GM12892 (cell line): ENCODE results near the gene RABGEF1. TPM values are rescaled to one million over a fixed set of nuclear protein-coding genes. Genes with fewer than 3 reads are reported as not detected.
"Not testable (repeated sequence)": the region's sequence is repeated elsewhere in the genome, so short reads cannot be mapped to it uniquely, and the experiment has no call there.

Experiments
- DNase-seq: peaks from one replicate; pipeline ENCODE4 v3.0.0; 2011; ENCODE audit not compliant: insufficient read length
- FAIRE-seq: peaks from 2 replicates; lab custom pipeline; 2011; peaks lifted over from hg19 to GRCh38; lab: Jason Lieb, UNC
- POLR2A ChIP-seq: IDR thresholded peaks from 2 replicates; pipeline ENCODE4 v1.6.1; 2011; ENCODE audit warnings: low read depth, low read length, control low read depth
- POLR2AphosphoS5 ChIP-seq: IDR thresholded peaks from 2 replicates; pipeline ENCODE4 v1.6.1; 2011; ENCODE audit warnings: low read depth, low read length, control low read depth
- TAF1 ChIP-seq: IDR thresholded peaks from 2 replicates; pipeline ENCODE4 v1.6.1; 2011; ENCODE audit warnings: low read depth, mild to moderate bottlenecking, control low read depth, low read length, borderline replicate concordance
- polyA plus RNA-seq: library from polyadenylated mRNA; unstranded; fragments of >200 nt; gene quantifications from one replicate; pipeline ENCODE4 v1.2.1, GENCODE V29; 2012; ENCODE audit warnings: missing spikeins, inconsistent platforms; ENCODE audit not compliant: missing spikeins

RABGEF1 gene
- 24.2 TPM for polyA plus RNA-seq

- peak; percentile 85 for FAIRE-seq
- TF ChIP-seq TAF1 (peak; percentile 82), POLR2AphosphoS5 (peak; percentile 67), POLR2A (peak; percentile 82)
- DNase-seq = peak; percentile 93
Measured at GRCh38 chr7:66740302-66740979, at the start of gene RABGEF1. RABGEF1 (plus strand) TSS chr7:66740733; CDS start chr7:66771900, 31,167 bp downstream.

- TF ChIP-seq POLR2AphosphoS5 (no peak), POLR2A (no peak), TAF1 (no peak)
- no peak for FAIRE-seq
- no peak for DNase-seq
Measured at GRCh38 chr7:66693331-66693730, 47.2 kb upstream of the RABGEF1 start.

- DNase-seq (no peak), FAIRE-seq (no peak)
- TF ChIP-seq POLR2AphosphoS5 (no peak), POLR2A (no peak), TAF1 (no peak)
Measured at GRCh38 chr7:66694286-66694685, 46.2 kb upstream of the RABGEF1 start.

- DNase-seq, FAIRE-seq: not testable (repeated sequence)
Measured at GRCh38 chr7:66695417-66695816, 45.1 kb upstream of the RABGEF1 start.

- not testable (repeated sequence) for DNase-seq, FAIRE-seq
Measured at GRCh38 chr7:66696134-66696533, 44.4 kb upstream of the RABGEF1 start.

GRCh38 chr7:66696774-66697191, 43.8 kb upstream of the RABGEF1 start:
- no peak for FAIRE-seq
- no peak for DNase-seq
- TF ChIP-seq POLR2AphosphoS5 = no peak
- TF ChIP-seq TAF1 = no peak
- no peak for TF ChIP-seq POLR2A

GRCh38 chr7:66697449-66698438, 42.8 kb upstream of the RABGEF1 start:
- DNase-seq (no peak), FAIRE-seq (no peak)
- no peak for TF ChIP-seq TAF1
- no peak for TF ChIP-seq POLR2AphosphoS5
- TF ChIP-seq POLR2A = no peak

- FAIRE-seq (no peak), DNase-seq (no peak)
- TF ChIP-seq TAF1 (no peak), POLR2AphosphoS5 (no peak), POLR2A (no peak)
Measured at GRCh38 chr7:66698652-66699205, 41.8 kb upstream of the RABGEF1 start.

GRCh38 chr7:66699998-66700397, 40.5 kb upstream of the RABGEF1 start:
- FAIRE-seq (no peak), DNase-seq (no peak)
- TF ChIP-seq POLR2AphosphoS5 = no peak
- no peak for TF ChIP-seq POLR2A
- no peak for TF ChIP-seq TAF1

GRCh38 chr7:66700633-66701131, 39.9 kb upstream of the RABGEF1 start:
- no peak for DNase-seq
- no peak for FAIRE-seq
- TF ChIP-seq POLR2AphosphoS5 (no peak), TAF1 (no peak), POLR2A (no peak)

- FAIRE-seq = no peak
- TF ChIP-seq POLR2A (no peak), TAF1 (no peak), POLR2AphosphoS5 (no peak)
Measured at GRCh38 chr7:66707825-66708224, 32.7 kb upstream of the RABGEF1 start.

GRCh38 chr7:66710752-66711151, 29.8 kb upstream of the RABGEF1 start:
- not testable (repeated sequence) for DNase-seq, FAIRE-seq

More at GRCh38 chr7:66707825-66708224, 32.7 kb upstream of the RABGEF1 start:
- no peak for DNase-seq
